SJCRH30 (cell line): Measurements from ENCODE around the gene FADS1. TPM values are rescaled to one million over a fixed set of nuclear protein-coding genes. Genes with fewer than 3 reads are reported as not detected.

Experiments
- DNase-seq, 2 experiments: peaks; one replicate each; pipeline ENCODE4 v3.0.0-alpha.2; 2015 to 2020
- H3K27ac ChIP-seq: fragments of 250-450 bp; sonication (Bioruptor Pico); 2 replicates; pipeline ENCODE4 v1.5.1; 2020; ENCODE audit warnings: mild to moderate bottlenecking, moderate library complexity
- H3K27me3 ChIP-seq: fragments of 250-450 bp; sonication (Bioruptor Pico); 2 replicates; pipeline ENCODE4 v1.5.1; 2020; ENCODE audit warnings: mild to moderate bottlenecking, moderate library complexity
- H3K36me3 ChIP-seq: fragments of 250-450 bp; sonication (Bioruptor Pico); 2 replicates; pipeline ENCODE4 v1.5.1; 2020; ENCODE audit warnings: mild to moderate bottlenecking, moderate library complexity
- H3K4me1 ChIP-seq: fragments of 250-450 bp; sonication (Bioruptor Pico); 2 replicates; pipeline ENCODE4 v1.5.1; 2020; ENCODE audit warnings: mild to moderate bottlenecking, moderate library complexity
- H3K4me3 ChIP-seq: fragments of 250-450 bp; sonication (Bioruptor Pico); 2 replicates; pipeline ENCODE4 v1.5.1; 2020; ENCODE audit warnings: mild to moderate bottlenecking, moderate library complexity
- H3K9me3 ChIP-seq: fragments of 250-450 bp; sonication (Bioruptor Pico); replicated peaks from 2 replicates; pipeline ENCODE4 v1.5.1; 2020; ENCODE audit warnings: mild to moderate bottlenecking, moderate library complexity
- total RNA-seq: library from RNA; depleted of rRNA; stranded (reverse); fragments of >200 nt; shearing (Covaris generic); gene quantifications from 2 replicates; pipeline ENCODE4 v1.2.3, GENCODE V29; 2014

The FADS1 gene
- total RNA-seq, 1 experiment from 2014 or later = 105 TPM

DNA sequence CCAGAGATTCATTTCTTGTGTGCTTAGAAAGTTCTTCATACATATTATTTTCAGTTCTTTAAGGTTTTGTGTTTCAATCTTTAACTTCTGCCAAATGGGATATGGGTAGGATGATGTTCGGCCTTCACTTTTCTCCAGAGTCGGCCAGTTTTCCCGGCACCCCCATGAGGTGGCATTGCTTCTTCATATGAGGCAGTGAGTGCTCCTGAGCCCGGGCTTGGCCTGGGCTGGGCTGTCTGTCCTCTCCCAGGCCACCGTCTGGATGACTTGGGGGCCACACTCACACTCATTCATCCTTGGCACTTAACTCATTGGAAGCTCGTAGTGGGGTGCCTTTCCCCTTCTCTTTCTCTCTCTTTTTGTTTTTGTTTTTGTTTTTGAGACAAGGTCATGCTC is 35.1 kb upstream of the FADS1 start:
- Histone ChIP-seq H3K4me3 (no peak overlapping the region), H3K27ac (no peak overlapping the region), H3K4me1 (no peaks in the 10 kb centered on the region), H3K36me3 (no peaks in the 10 kb centered on the region), H3K27me3 (no peaks in the 10 kb centered on the region), H3K9me3 (no peaks in the 10 kb centered on the region)
- no peak for DNase-seq

DNA sequence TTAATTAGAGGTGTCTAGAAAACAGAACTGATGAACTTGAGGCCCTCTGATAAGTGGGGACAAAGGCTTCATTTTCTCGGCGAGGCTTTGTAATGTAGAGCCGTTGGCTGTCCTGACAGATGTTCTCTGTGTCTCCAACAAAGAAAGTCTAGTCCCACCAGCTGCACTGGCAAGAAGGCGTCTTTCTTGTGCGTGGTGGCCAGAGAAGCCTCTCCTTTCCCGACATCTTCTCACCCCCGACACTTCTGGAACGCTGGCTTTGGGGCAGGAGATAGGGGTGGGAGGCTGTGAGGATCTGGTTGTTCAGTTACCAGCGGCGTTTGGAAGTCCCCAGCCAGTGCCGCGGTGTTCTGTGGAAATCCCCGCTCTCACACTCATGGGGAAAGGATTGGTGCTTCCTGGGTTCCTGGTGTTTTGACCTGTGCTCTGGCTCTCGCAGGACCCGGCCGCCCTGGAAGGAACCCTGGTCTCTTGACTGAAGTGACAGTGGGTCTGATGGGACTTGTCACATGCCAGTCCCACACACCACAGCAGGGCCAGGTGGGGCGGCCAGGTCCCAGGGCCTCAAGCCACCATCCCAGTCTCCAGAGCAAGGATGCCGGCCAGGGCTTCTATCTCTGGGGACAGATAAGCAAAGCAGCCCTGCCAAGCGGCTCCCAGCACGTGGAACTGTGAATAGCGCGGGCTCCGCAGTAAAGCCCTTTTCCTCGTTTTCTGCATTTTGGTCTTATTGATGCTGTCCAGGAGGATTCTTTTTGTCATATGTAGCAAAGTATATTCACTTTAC is 34.5 kb upstream of the FADS1 start:
- no peaks in the 10 kb centered on the region for H3K4me1 ChIP-seq
- DNase-seq = no peak
- no peak overlapping the region for H3K27ac ChIP-seq
- no peaks in the 10 kb centered on the region for H3K36me3 ChIP-seq
- no peaks in the 10 kb centered on the region for H3K27me3 ChIP-seq
- H3K4me3 ChIP-seq = no peak overlapping the region
- no peaks in the 10 kb centered on the region for H3K9me3 ChIP-seq

- Histone ChIP-seq H3K36me3 (no peaks in the 10 kb centered on the region), H3K4me1 (no peaks in the 10 kb centered on the region), H3K27me3 (no peaks in the 10 kb centered on the region), H3K27ac (no peak overlapping the region), H3K4me3 (no peak overlapping the region), H3K9me3 (no peaks in the 10 kb centered on the region)
- no peak for DNase-seq
Measured at GRCh38 chr11:61850687-61851086, 33.9 kb upstream of the FADS1 start.

GRCh38 chr11:61848631-61849030 is 31.8 kb upstream of the FADS1 start:
- Histone ChIP-seq H3K36me3 (no peaks in the 10 kb centered on the region), H3K4me1 (no peaks in the 10 kb centered on the region), H3K27ac (no peak overlapping the region), H3K4me3 (no peak overlapping the region), H3K27me3 (no peaks in the 10 kb centered on the region), H3K9me3 (no peaks in the 10 kb centered on the region)
- no peak for DNase-seq

- no peaks in the 10 kb centered on the region for H3K36me3 ChIP-seq
- no peak overlapping the region for H3K4me3 ChIP-seq
- no peak for DNase-seq
- no peaks in the 10 kb centered on the region for H3K27me3 ChIP-seq
- no peak overlapping the region for H3K27ac ChIP-seq
- H3K4me1 ChIP-seq = no peaks in the 10 kb centered on the region
- H3K9me3 ChIP-seq = no peaks in the 10 kb centered on the region
Measured at GRCh38 chr11:61847914-61848581, 31.2 kb upstream of the FADS1 start.

DNA sequence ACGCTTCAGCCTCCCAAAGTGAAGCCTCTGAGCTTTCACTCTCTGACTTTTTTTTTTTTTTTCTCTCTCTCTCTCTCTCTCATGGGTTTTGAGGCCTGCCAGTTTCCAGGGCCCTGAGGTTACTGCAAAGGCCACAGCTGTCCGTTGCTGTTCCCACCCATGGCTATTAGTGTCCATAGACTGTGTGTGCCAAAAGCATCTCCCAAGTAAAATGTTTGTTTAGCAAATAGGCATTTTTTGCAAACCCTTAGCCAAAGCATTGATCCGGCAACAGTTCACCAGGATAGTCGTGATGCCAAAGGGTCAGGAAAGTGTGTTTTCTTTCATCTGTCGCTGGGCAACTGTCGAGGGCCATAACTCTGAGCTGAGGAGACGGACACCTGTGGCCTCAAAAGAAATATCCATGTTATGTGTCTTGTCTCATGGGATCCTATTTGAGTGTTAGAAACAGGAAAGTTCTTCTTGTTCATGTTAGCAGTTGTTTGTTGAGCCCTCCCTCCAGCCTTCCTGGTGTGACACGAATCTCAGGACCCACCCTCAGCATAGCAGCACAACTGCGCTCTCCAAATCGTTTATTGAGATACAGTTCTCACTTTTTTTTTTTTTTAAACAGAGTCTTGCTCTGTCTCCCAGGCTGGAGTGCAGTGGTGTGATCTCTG is 29.7 kb upstream of the FADS1 start:
- no peak for DNase-seq
- Histone ChIP-seq H3K27ac (no peak overlapping the region), H3K9me3 (no peaks in the 10 kb centered on the region), H3K4me3 (no peak overlapping the region), H3K4me1 (no peaks in the 10 kb centered on the region), H3K27me3 (no peaks in the 10 kb centered on the region), H3K36me3 (no peaks in the 10 kb centered on the region)

DNA sequence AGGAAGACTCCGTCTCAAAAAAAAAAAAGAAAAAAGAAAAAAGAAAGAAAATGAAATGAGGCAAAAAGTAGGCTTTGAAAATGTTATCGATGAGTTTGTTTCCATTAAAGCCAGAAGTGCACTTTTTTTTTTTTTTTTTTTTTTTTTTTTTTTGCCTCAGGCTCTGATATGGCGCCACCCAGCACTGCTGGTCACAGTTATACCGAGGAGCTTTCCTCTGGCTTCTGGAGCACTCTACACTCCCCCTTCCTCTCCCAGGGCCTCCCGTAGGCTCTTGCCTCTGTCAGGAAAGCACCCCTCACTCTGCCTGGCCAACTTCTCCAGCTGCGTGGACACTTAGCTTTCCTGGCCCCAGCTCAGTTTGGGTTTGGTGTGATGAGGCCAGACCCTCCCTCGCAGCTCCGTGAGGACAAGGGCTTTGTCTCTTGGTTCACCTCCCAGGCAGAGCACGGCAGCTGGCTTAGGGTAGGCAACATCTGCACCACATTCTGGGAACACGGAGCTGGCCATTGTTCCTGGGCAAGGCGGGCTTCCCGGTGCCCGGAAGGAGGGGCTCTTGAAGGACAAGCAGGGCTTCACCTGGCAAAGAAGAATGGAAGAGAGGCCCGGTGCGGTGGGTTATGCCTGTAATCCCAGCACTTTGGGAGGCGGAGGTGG is 28.2 kb upstream of the FADS1 start:
- no peak overlapping the region for H3K4me3 ChIP-seq
- H3K36me3 ChIP-seq = no peaks in the 10 kb centered on the region
- DNase-seq = no peak
- H3K9me3 ChIP-seq = no peaks in the 10 kb centered on the region
- H3K27ac ChIP-seq = no peak overlapping the region
- no peaks in the 10 kb centered on the region for H3K4me1 ChIP-seq
- no peaks in the 10 kb centered on the region for H3K27me3 ChIP-seq

- H3K9me3 ChIP-seq = no peaks in the 10 kb centered on the region
- H3K27ac ChIP-seq = no peak overlapping the region
- H3K4me1 ChIP-seq = no peaks in the 10 kb centered on the region
- no peak overlapping the region for H3K4me3 ChIP-seq
- no peaks in the 10 kb centered on the region for H3K36me3 ChIP-seq
- H3K27me3 ChIP-seq = no peaks in the 10 kb centered on the region
- DNase-seq = no peak
Measured at GRCh38 chr11:61842528-61842820, 25.7 kb upstream of the FADS1 start.

DNA sequence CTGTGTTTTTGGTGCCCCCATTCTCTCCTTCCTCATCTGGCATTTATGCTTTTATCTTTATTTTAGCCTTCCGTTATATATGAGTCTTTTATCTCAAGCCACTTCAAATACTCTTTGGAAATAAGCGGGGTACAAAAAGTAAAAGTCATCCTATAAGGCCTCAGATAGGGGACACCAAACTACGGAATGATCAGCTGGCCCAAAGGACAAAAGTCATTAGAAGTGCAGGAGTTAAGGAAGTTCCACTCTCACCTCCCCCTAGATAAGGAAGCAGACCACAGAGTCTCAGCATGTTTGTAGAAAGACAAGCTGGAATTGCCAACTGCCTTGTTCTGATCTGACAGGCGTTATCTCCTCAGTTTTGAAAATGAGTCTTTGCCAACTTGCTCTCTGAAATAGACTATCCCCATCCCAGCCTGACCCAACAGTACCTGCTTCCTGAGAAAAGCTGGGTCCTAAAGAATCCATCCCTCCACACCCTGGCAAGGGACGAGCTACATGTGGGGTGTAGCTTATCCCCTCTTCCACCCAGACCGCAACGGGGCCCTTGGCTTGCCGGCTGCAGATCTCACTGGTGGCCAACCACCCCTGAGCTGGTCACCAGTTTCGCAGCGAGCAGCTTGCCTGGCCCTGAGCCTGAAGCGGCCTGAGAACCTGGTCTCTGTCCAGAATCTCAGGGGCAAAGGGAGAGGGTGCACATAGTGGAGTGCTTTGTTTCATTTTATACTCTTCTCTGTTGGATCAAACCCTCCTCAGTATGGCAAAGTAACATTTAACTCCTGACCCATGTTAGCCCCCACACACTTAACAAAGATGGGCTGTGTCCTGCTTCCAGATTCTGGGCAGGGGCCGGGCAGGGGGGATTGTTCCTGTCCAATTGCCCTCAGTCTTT is 25.1 kb upstream of the FADS1 start:
- Histone ChIP-seq H3K36me3 (no peaks in the 10 kb centered on the region), H3K4me1 (no peaks in the 10 kb centered on the region), H3K4me3 (no peak overlapping the region), H3K27me3 (no peaks in the 10 kb centered on the region), H3K27ac (no peak overlapping the region), H3K9me3 (no peaks in the 10 kb centered on the region)
- no peak for DNase-seq

DNA sequence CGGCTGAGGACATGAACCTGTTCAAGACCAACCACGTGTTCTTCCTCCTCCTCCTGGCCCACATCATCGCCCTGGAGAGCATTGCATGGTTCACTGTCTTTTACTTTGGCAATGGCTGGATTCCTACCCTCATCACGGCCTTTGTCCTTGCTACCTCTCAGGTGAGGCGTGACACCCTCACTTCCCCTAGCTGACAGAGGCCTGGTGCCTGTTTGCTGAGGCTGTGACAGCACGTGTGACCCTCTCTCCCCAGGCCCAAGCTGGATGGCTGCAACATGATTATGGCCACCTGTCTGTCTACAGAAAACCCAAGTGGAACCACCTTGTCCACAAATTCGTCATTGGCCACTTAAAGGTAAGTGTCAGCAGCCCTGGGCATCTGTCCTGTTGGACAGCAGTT is 23.6 kb upstream of the FADS1 start:
- H3K27ac ChIP-seq = no peak overlapping the region
- no peaks in the 10 kb centered on the region for H3K36me3 ChIP-seq
- H3K4me1 ChIP-seq = no peaks in the 10 kb centered on the region; the same call in 1 of the 2 replicates
- no peak overlapping the region for H3K4me3 ChIP-seq
- H3K9me3 ChIP-seq = no peaks in the 10 kb centered on the region
- H3K27me3 ChIP-seq = no peaks in the 10 kb centered on the region
- DNase-seq = no peak

- DNase-seq = no peak
Measured at GRCh38 chr11:61839742-61840141, 22.9 kb upstream of the FADS1 start.

GRCh38 chr11:61838921-61839320 is 22.1 kb upstream of the FADS1 start:
- Histone ChIP-seq H3K4me1 (peaks cover 7% of the 10 kb centered on the region), H3K9me3 (no peaks in the 10 kb centered on the region), H3K36me3 (no peaks in the 10 kb centered on the region), H3K27ac (no peak overlapping the region), H3K4me3 (no peak overlapping the region), H3K27me3 (no peaks in the 10 kb centered on the region)
- no peak for DNase-seq

More at GRCh38 chr11:61839742-61840141, 22.9 kb upstream of the FADS1 start:
- H3K27me3 ChIP-seq = no peaks in the 10 kb centered on the region
- H3K36me3 ChIP-seq = no peaks in the 10 kb centered on the region
- H3K4me3 ChIP-seq = no peak overlapping the region
- H3K27ac ChIP-seq = no peak overlapping the region
- H3K9me3 ChIP-seq = no peaks in the 10 kb centered on the region
- H3K4me1 ChIP-seq = no peaks in the 10 kb centered on the region; the same call in 1 of the 2 replicates

DNA sequence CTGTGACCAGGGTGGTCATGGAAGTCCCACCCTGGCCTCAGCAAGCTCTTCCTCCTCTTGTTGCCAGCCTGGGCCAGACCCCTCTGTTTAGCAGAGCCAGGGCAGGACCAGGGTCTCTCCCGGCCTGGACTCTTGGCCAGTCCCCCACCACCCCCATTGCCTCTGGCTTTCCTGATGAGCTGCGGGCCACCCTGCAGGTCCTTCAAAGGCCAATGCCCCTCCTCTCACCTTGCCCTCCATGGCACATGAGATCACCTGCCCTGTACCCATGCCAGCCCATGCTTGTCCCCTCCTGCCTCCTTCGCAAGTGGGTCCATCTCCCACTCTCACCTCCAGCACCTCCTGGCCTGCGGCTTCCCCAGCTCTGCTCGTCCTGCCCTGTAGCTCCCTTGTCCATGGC is 21.7 kb upstream of the FADS1 start:
- no peak for DNase-seq
- Histone ChIP-seq H3K9me3 (no peaks in the 10 kb centered on the region), H3K36me3 (no peaks in the 10 kb centered on the region), H3K27me3 (no peaks in the 10 kb centered on the region), H3K4me1 (peaks cover 10% of the 10 kb centered on the region), H3K27ac (no peak overlapping the region), H3K4me3 (no peak overlapping the region)

DNA sequence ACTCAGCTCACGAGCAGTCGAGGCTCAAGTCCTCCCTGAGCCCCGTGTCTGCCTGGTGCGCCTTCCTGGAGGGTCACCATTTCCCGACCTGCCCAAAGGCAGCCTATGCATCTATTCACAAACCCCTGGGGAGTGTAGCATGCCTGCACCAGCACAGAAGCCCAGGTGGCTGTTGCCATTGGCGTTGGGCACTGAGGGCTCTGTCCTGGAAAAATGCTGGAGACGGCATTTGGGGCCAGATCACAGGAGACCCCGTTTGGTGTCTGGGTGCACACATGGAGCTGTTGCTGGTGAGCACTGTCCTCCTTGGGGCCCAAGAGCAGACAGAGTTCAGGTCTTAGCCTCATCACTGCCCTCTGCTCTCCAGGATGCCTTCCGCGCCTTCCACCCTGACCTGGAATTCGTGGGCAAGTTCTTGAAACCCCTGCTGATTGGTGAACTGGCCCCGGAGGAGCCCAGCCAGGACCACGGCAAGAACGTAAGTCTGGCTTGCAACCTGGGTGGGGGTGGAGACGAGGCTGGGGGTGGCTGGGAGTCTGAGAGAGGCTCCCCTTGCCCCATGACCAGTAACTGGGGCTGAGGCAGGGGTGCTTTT is 20.7 kb upstream of the FADS1 start:
- H3K9me3 ChIP-seq = no peaks in the 10 kb centered on the region
- H3K36me3 ChIP-seq = no peaks in the 10 kb centered on the region
- no peaks in the 10 kb centered on the region for H3K27me3 ChIP-seq
- no peak for DNase-seq
- H3K27ac ChIP-seq = no peak overlapping the region
- peaks cover 10% of the 10 kb centered on the region for H3K4me1 ChIP-seq
- no peak overlapping the region for H3K4me3 ChIP-seq
